Testis (tissue), 3 donors: ENCODE results near the gene SLC15A5. TPM values are rescaled to one million over a fixed set of nuclear protein-coding genes. Genes with fewer than 3 reads are reported as not detected.

Source experiments
- DNase-seq: peaks from one replicate; pipeline ENCODE4 v3.0.0-alpha.2; 2019
- H3K27ac ChIP-seq, 2 donors: fragments of 200-600 bp; sonication (generic); one replicate each; pipeline ENCODE4 v1.5.1; 2019
- H3K27me3 ChIP-seq: fragments of 200-600 bp; sonication (generic); one replicate; pipeline ENCODE4 v1.5.1; 2019
- H3K36me3 ChIP-seq: fragments of 200-600 bp; sonication (generic); one replicate; pipeline ENCODE4 v1.5.1; 2017; ENCODE audit warnings: low read depth; ENCODE audit errors: missing control alignments
- H3K4me1 ChIP-seq: fragments of 200-600 bp; sonication (generic); one replicate; pipeline ENCODE4 v1.5.1; 2019
- H3K4me3 ChIP-seq, 2 donors: fragments of 200-600 bp; sonication (generic); one replicate each; pipeline ENCODE4 v1.5.1; 2017 to 2019
- H3K9me3 ChIP-seq: fragments of 200-600 bp; sonication (generic); one replicate; pipeline ENCODE4 v1.5.1; 2017
- CTCF ChIP-seq, 3 experiments: fragments of 450-650 bp in 2 of 3; fragments of 200-600 bp in 1 of 3; sonication (generic) in 1 of 3; IDR thresholded peaks; one replicate each; pipeline ENCODE4 v1.5.1; 2016 to 2019; ENCODE audit warnings: antibody characterized with exemption in 3 of 3, mild to moderate bottlenecking in 2 of 3, moderate library complexity in 1 of 3
- POLR2A ChIP-seq: fragments of 450-650 bp; IDR thresholded peaks from one replicate; pipeline ENCODE4 v1.6.1; 2017; ENCODE audit warnings: antibody characterized with exemption, mild to moderate bottlenecking, moderate library complexity
- WGBS, 2 donors: methylation state at CpG; one replicate each; pipeline ENCODE4 v1.1.5; 2018; 5-methylcytosine and 5-hydroxymethylcytosine counted together
- intact Hi-C: fragments of 100-400 bp; cut with DNase I; formaldehyde crosslinking; loops from one replicate; pipeline ENCODE4 v1.15.1; 2023; ENCODE audit warnings: low total_unique reads
- polyA plus RNA-seq: library from polyadenylated mRNA; stranded (reverse); fragments of 350-450 nt; fragmentation: Illumina TruSeq; extraction: RNeasy Lipid Tissue Mini Kit (QIAGEN cat#74804); gene quantifications from one replicate; pipeline ENCODE4 v1.2.3, GENCODE V29; 2014; ENCODE audit warnings: low read depth, low replicate concordance; ENCODE audit not compliant: insufficient read depth
- total RNA-seq, 2 donors: library from RNA; depleted of rRNA; stranded (reverse); fragments of >200 nt; gene quantifications; one replicate each; pipeline ENCODE4 v1.2.3, GENCODE V29; 2016

Gene SLC15A5
- total and polyA plus RNA-seq, 3 donors from 2014 or later: 0.12 TPM; not detected in 2

GRCh38 chr12:16272222-16272621 is 5.3 kb downstream of the SLC15A5 start:
- Histone ChIP-seq H3K9me3 (no peaks in the 10 kb centered on the region), H3K4me1 (no peaks in the 10 kb centered on the region), H3K27me3 (no peaks in the 10 kb centered on the region), H3K36me3 (no peaks in the 10 kb centered on the region), H3K27ac (no peak overlapping the region), H3K4me3 (no peak overlapping the region)
- intact Hi-C loops: no loop called here
- DNase-seq: no peak
- 69 to 74% methylated on average over 3 of the region's 3 CpGs for whole genome bisulfite sequencing, 2 donors
- no peak for TF ChIP-seq CTCF (IDR thresholded peaks at IDR 0.05)
- TF ChIP-seq POLR2A: no peak

- Histone ChIP-seq H3K36me3 (no peaks in the 10 kb centered on the region), H3K27me3 (no peaks in the 10 kb centered on the region), H3K27ac (no peak overlapping the region), H3K4me1 (no peaks in the 10 kb centered on the region), H3K4me3 (no peak overlapping the region), H3K9me3 (no peaks in the 10 kb centered on the region)
- intact Hi-C loops: no loop called here
- no peak for TF ChIP-seq POLR2A
- no peak for TF ChIP-seq CTCF (IDR thresholded peaks at IDR 0.05)
- WGBS, 2 donors: 28 to 29% methylated on average over 1 of the region's 1 CpG
- DNase-seq: no peak
These were observed 6.4 kb downstream of the SLC15A5 start for GRCh38 chr12:16271062-16271461.

- TF ChIP-seq POLR2A: no peak
- no peak for TF ChIP-seq CTCF (IDR thresholded peaks at IDR 0.05)
- H3K4me3 ChIP-seq: no peak overlapping the region
- H3K4me1 ChIP-seq: no peaks in the 10 kb centered on the region
- intact Hi-C loops: no loop called here
- WGBS, 2 donors: 66 to 78% methylated on average over 2 of the region's 2 CpGs
- no peaks in the 10 kb centered on the region for H3K9me3 ChIP-seq
- no peaks in the 10 kb centered on the region for H3K36me3 ChIP-seq
- no peak overlapping the region for H3K27ac ChIP-seq
- H3K27me3 ChIP-seq: no peaks in the 10 kb centered on the region
- DNase-seq: no peak
These were observed 7.5 kb downstream of the SLC15A5 start for GRCh38 chr12:16269946-16270345.

- 42 to 46% methylated on average over 1 of the region's 1 CpG for WGBS, 2 donors
- intact Hi-C loops: no loop called here
- no peaks in the 10 kb centered on the region for H3K36me3 ChIP-seq
- DNase-seq: no peak
- TF ChIP-seq CTCF (IDR thresholded peaks at IDR 0.05) (no peak), POLR2A (no peak)
- H3K9me3 ChIP-seq: no peaks in the 10 kb centered on the region
- no peak overlapping the region for H3K27ac ChIP-seq
- no peaks in the 10 kb centered on the region for H3K4me1 ChIP-seq
- no peaks in the 10 kb centered on the region for H3K27me3 ChIP-seq
- H3K4me3 ChIP-seq: no peak overlapping the region
These were observed 11.4 kb downstream of the SLC15A5 start for GRCh38 chr12:16266085-16266484.

- no peaks in the 10 kb centered on the region for H3K27me3 ChIP-seq
- WGBS, 2 donors: 85 to 89% methylated on average over 2 of the region's 2 CpGs
- TF ChIP-seq CTCF (IDR thresholded peaks at IDR 0.05) (no peak), POLR2A (no peak)
- no peaks in the 10 kb centered on the region for H3K9me3 ChIP-seq
- no peaks in the 10 kb centered on the region for H3K4me1 ChIP-seq
- no peak overlapping the region for H3K27ac ChIP-seq
- no peaks in the 10 kb centered on the region for H3K36me3 ChIP-seq
- intact Hi-C loops: no loop called here
- H3K4me3 ChIP-seq: no peak overlapping the region
- no peak for DNase-seq
These were observed 15.5 kb downstream of the SLC15A5 start for GRCh38 chr12:16261944-16262475.
